K562 (cell line): ENCODE measurements around the gene HMCN2. TPM values are rescaled to one million over a fixed set of nuclear protein-coding genes. Genes with fewer than 3 reads are reported as not detected.

Experiments
- ATAC-seq: fragments of 200-7000 bp; cut with Tn5 transposase; 3 replicates; pipeline ENCODE4 v1.9.1; 2020; ENCODE audit warnings: moderate library complexity
- BruUV-seq: library from RNA; stranded (reverse); fragments of 400-500 nt; replicated peaks from 2 replicates; lab custom pipeline; 2021; lab: Mats Ljungman, UMichigan
- CTCF ChIA-PET: fragments of 300-600 bp; formaldehyde crosslinking; extraction: SDS; loops from one replicate; lab custom pipeline; 2021; ENCODE audit warnings: low intra/inter-chr PET ratio; lab: Yijun Ruan, JAX
- POLR2A ChIA-PET: fragments of 300-600, 350-650 bp; sonication (Branson Sonifier 250); formaldehyde crosslinking; extraction: SDS; loops from one replicate; lab custom pipeline; 2021; ENCODE audit warnings: antibody characterized with exemption, inconsistent platforms; lab: Yijun Ruan, JAX
- DNase-seq, 4 experiments: peaks; one replicate each; pipeline versions ENCODE4 v3.0.0 to v3.0.0-alpha.2; 2011 to 2018; ENCODE audit warnings: low spot score in 3 of 4, mixed read lengths in 3 of 4; ENCODE audit errors: extremely low read depth in 1 of 4
- FAIRE-seq: peaks from 2 replicates; lab custom pipeline; 2011; peaks lifted over from hg19 to GRCh38; lab: Jason Lieb, UNC
- H2AFZ ChIP-seq: 2 replicates; pipeline ENCODE4 v1.6.0; 2011; ENCODE audit warnings: low read depth, low read length, control low read depth, inconsistent platforms
- H3K27ac ChIP-seq: fragments of 200-600 bp; 3 replicates; pipeline ENCODE4 v1.8.0; 2011; ENCODE audit warnings: low read depth, mild to moderate bottlenecking, control low read depth, inconsistent platforms, low read length, moderate library complexity, mixed read lengths; ENCODE audit errors: extremely low read depth
- H3K27me3 ChIP-seq, 2 experiments: fragments of 300-600 bp in 1 of 2; 2 replicates in 1 of 2; 3 replicates in 1 of 2; pipeline versions ENCODE4 v1.6.0 to v1.8.0; 2011; ENCODE audit warnings: inconsistent platforms in 2 of 2, low read length in 2 of 2, mild to moderate bottlenecking in 1 of 2, mixed read lengths in 1 of 2, moderate library complexity in 1 of 2; ENCODE audit not compliant: control insufficient read depth in 2 of 2, insufficient read depth in 2 of 2
- H3K36me3 ChIP-seq: fragments of 300-600 bp; 3 replicates; pipeline ENCODE4 v1.8.0; 2011; ENCODE audit warnings: mild to moderate bottlenecking, low read length, inconsistent platforms; ENCODE audit not compliant: control insufficient read depth, insufficient read depth
- H3K4me1 ChIP-seq, 2 experiments: fragments of 200-600 bp in 1 of 2; replicated peaks in 1 of 2; 2 replicates in 1 of 2; 3 replicates in 1 of 2; pipeline versions ENCODE4 v1.5.1 to v1.8.0; 2011; ENCODE audit warnings: inconsistent platforms in 2 of 2, low read length in 2 of 2, mild to moderate bottlenecking in 1 of 2, mixed read lengths in 1 of 2, moderate library complexity in 1 of 2; ENCODE audit not compliant: control insufficient read depth in 2 of 2, insufficient read depth in 2 of 2
- H3K4me2 ChIP-seq: 2 replicates; pipeline ENCODE4 v1.6.1; 2011; ENCODE audit warnings: low read length, control low read depth, inconsistent platforms, mixed read lengths; ENCODE audit not compliant: insufficient read depth
- H3K4me3 ChIP-seq: fragments of 200-600 bp; sonication (generic), shearing (Covaris generic); 2 replicates; pipeline ENCODE4 v1.5.1; 2016; ENCODE audit warnings: control low read depth, inconsistent platforms
- H3K79me2 ChIP-seq: fragments of 200-600 bp; 3 replicates; pipeline ENCODE4 v1.8.0; 2011; ENCODE audit warnings: low read length, inconsistent platforms; ENCODE audit not compliant: control insufficient read depth, insufficient read depth
- H3K9ac ChIP-seq, 2 experiments: 2 replicates each; pipeline versions ENCODE4 v1.6.0 to v1.6.1; 2011; ENCODE audit warnings: low read depth in 2 of 2, low read length in 2 of 2, control low read depth in 1 of 2, inconsistent platforms in 1 of 2, mild to moderate bottlenecking in 1 of 2, mixed read lengths in 1 of 2; ENCODE audit not compliant: insufficient read depth in 1 of 2
- H3K9me1 ChIP-seq: one replicate; pipeline ENCODE4 v1.6.0; 2011; ENCODE audit warnings: inconsistent platforms, mild to moderate bottlenecking, low read length, moderate library complexity; ENCODE audit not compliant: control insufficient read depth, insufficient read depth
- H3K9me3 ChIP-seq: replicated peaks from 2 replicates; pipeline ENCODE4 v1.5.1; 2011; ENCODE audit warnings: low read depth, low read length, inconsistent platforms; ENCODE audit not compliant: control insufficient read depth, insufficient read depth
- H4K20me1 ChIP-seq: replicated peaks from 2 replicates; pipeline ENCODE4 v1.6.1; 2011; ENCODE audit warnings: low read length, inconsistent platforms, mixed read lengths; ENCODE audit not compliant: control insufficient read depth, insufficient read depth
- CHD1 ChIP-seq: fragments of 200-600 bp; sonication (generic); IDR thresholded peaks from one replicate; pipeline ENCODE4 v1.6.1; 2012; ENCODE audit warnings: mild to moderate bottlenecking, moderate library complexity, low read length, inconsistent platforms
- E2F8 ChIP-seq: fragments of 450-650 bp; IDR thresholded peaks from 2 replicates; pipeline ENCODE4 v1.7.1; 2018; ENCODE audit warnings: mild to moderate bottlenecking, low read depth; ENCODE audit not compliant: partially characterized antibody
- ETV6 ChIP-seq, 3 experiments: fragments of 150-350 bp in 1 of 3; sonication (generic) in 1 of 3; formaldehyde crosslinking in 1 of 3; IDR thresholded peaks; 2 replicates each; pipeline versions ENCODE4 v1.6.1 to v1.8.0; 2014 to 2022; ENCODE audit warnings: borderline replicate concordance in 2 of 3, low read depth in 2 of 3, antibody characterized with exemption in 1 of 3, low read length in 1 of 3, mild to moderate bottlenecking in 1 of 3, missing genetic modification reagents in 1 of 3
- FOXA3 ChIP-seq, 2 experiments: fragments of 450-650 bp in 1 of 2; sonication (generic) in 1 of 2; formaldehyde crosslinking; IDR thresholded peaks in 1 of 2; conservative IDR thresholded peaks in 1 of 2; 2 replicates each; pipeline versions ENCODE4 v1.4.0 to v1.8.0; 2020 to 2022; ENCODE audit warnings: mild to moderate bottlenecking in 2 of 2, missing genetic modification reagents in 1 of 2
- FUS ChIP-seq: fragments of 200-400 bp; formaldehyde crosslinking; optimal IDR thresholded peaks from 2 replicates; pipeline ENCODE3; 2017; ENCODE audit warnings: low read depth, low read length
- SRSF9 ChIP-seq: fragments of 200-400 bp; formaldehyde crosslinking; IDR thresholded peaks from 2 replicates; pipeline ENCODE4 v1.6.1; 2017; ENCODE audit warnings: low read depth, low read length, borderline replicate concordance
- ZSCAN29 ChIP-seq: fragments of 450-650 bp; IDR thresholded peaks from 2 replicates; pipeline ENCODE4 v1.6.1; 2017
- WGBS: fragments of 100-300 bp; shearing (Covaris generic); methylation state at CpG from one replicate; pipeline ENCODE4 v1.1.6; 2016; ENCODE audit warnings: low coverage, mixed read lengths; ENCODE audit not compliant: insufficient coverage; ENCODE audit errors: missing lambda C conversion rate; 5-methylcytosine and 5-hydroxymethylcytosine counted together
- in situ Hi-C: fragments of 300-500 bp; cut with MboI; formaldehyde crosslinking; loops from 4 replicates; pipeline ENCODE4 v1.15.0; 2018; ENCODE audit warnings: inconsistent platforms, mixed read lengths
- intact Hi-C: fragments of 100-400 bp; cut with micrococcal nuclease; formaldehyde crosslinking; loops from 2 replicates; pipeline ENCODE4 v1.14.2; 2022
- polyA plus RNA-seq, 8 experiments: library from polyadenylated mRNA; depleted of rRNA in 4 of 8; stranded (reverse) in 5 of 8; unstranded in 3 of 8; fragments of >200 nt; fragmentation: Nextera tagmentation in 2 of 8; fragmentation: Illumina TruSeq in 1 of 8; extraction: Ambion mirVana in 2 of 8; extraction: Trizol in 1 of 8; gene quantifications; 2 replicates each; pipeline versions ENCODE4 v1.2.1 to v1.2.3, GENCODE V29; 2011 to 2014; ENCODE audit warnings: inconsistent platforms in 1 of 8, missing spikeins in 1 of 8
- total RNA-seq, 7 experiments: library from RNA; depleted of rRNA in 6 of 7; stranded (reverse); fragments of >200 nt in 6 of 7; fragmentation: Illumina TruSeq in 2 of 7; extraction: Trizol in 2 of 7; gene quantifications; 2 replicates each; pipeline versions ENCODE4 v1.2.1 to v1.2.3, GENCODE V29; 2011 to 2021; ENCODE audit warnings: low replicate concordance in 1 of 7

HMCN2 gene
- total and polyA plus RNA-seq, 9 of the 15 experiments (the other 6 are each of a cell fraction or from before 2014, with no cell fraction given), result 0.01 TPM; not detected in 8

GRCh38 chr9:130341128-130341527 is 75.6 kb downstream of the HMCN2 start:
- FAIRE-seq (no peak), DNase-seq (no peak)
- POLR2A ChIA-PET, result interaction anchor here (0.6 kb wide), 1 partner anchor 901 kb away, joined by 3 read pairs; no protein-coding TSS in a partner anchor
- no peak overlapping the region; a peak in 1 of 4 replicates for H3K9ac ChIP-seq
- H3K79me2 ChIP-seq, result no peaks in the 10 kb centered on the region
- 3% methylated on average over 13 of the region's 13 CpGs for WGBS
- TF ChIP-seq ZSCAN29 (no peak), FUS (no peak), FOXA3 (CRISPR knock-in tag; conservative IDR thresholded peaks at IDR 0.05 in 1 of 2, IDR thresholded peaks at IDR 0.05 in 1 of 2) (no peak), E2F8 (no peak), SRSF9 (no peak), CHD1 (no peak), ETV6 (IDR thresholded peaks at IDR 0.05; ENCODE audit: borderline replicate concordance in 1 of 2, low read depth in 2 of 2, low read length in 1 of 2) (no peak), ETV6 (CRISPR knock-in tag; IDR thresholded peaks at IDR 0.05; ENCODE audit: borderline replicate concordance) (no peak)
- TF ChIP-seq, all 486 proteins: peak for 0
- H3K9me1 ChIP-seq, result no peaks in the 10 kb centered on the region
- no peak overlapping the region for H3K4me3 ChIP-seq
- no peak overlapping the region for H3K4me2 ChIP-seq
- H3K27ac ChIP-seq, result no peak overlapping the region
- H3K36me3 ChIP-seq, result no peaks in the 10 kb centered on the region; the same call in 2 of the 3 replicates
- in situ Hi-C loops, result loop anchor here (25.0 kb wide), 1 partner anchor 679 kb away; the partner anchor contains the start of gene PRRX2
- H3K9me3 ChIP-seq, result no peaks in the 10 kb centered on the region; the same call in 1 of the 2 replicates
- intact Hi-C loops, result loop anchor here (10.0 kb wide), 2 partner anchors 96 to 456 kb away; no protein-coding TSS in a partner anchor
- no peak; the same call in 2 of the 3 replicates for ATAC-seq
- CTCF ChIA-PET, result no interaction called here
- no TSS peak for BruUV-seq
- no peak overlapping the region for H2AFZ ChIP-seq
- H4K20me1 ChIP-seq, result peaks cover 3% of the 10 kb centered on the region; the same call in 1 of the 2 replicates
- H3K4me1 ChIP-seq, result peaks cover 0 to 40% of the 10 kb centered on the region in 2 experiments; a peak in 2 of 5 replicates
- H3K27me3 ChIP-seq, result peaks cover 0 to 16% of the 10 kb centered on the region in 2 experiments; a peak in 2 of 5 replicates
